ENCODE data around the gene B4GALNT1.
"Not testable (repeated sequence)": the region's sequence is repeated elsewhere in the genome, so short reads cannot be mapped to it uniquely, and the experiment has no call there.

B4GALNT1 gene

DNA sequence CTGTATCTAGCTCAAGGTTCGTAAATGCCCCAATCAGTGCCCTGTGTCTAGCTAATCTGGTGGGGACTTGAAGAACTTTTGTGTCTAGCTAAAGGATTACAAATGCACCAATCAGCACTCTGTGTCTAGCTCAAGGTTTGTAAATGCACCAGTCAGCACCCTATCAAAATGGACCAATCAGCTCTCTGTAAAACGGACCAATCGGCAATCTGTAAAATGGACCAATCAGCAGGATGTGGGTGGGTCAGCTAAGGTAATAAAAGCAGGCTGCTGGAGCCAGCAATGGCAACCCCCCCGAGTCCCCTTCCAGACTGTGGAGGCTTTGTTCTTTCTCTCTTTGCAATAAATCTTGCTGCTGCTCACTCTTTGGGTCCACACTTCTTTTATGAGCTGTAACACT is 23.4 kb upstream of the B4GALNT1 start:
- H3K14ac ChIP-seq (ENCODE audit: low read length in 2 of 2); H3K18ac ChIP-seq (ENCODE audit: low read depth in 1 of 2, low read length in 2 of 2); H3K4me1 ChIP-seq (ENCODE audit: control insufficient read depth, insufficient read depth, low read depth, low read length); H2BK15ac ChIP-seq (ENCODE audit: low read depth, poor library complexity, severe bottlenecking); H2BK120ac ChIP-seq (ENCODE audit: low read depth, low read length); H3K79me1 ChIP-seq (replicated peaks; ENCODE audit: low read length, poor library complexity, severe bottlenecking); H3K27me3 ChIP-seq (ENCODE audit: control insufficient read depth in 1 of 2, insufficient read depth in 1 of 2, low read length in 2 of 2); H3K4ac ChIP-seq (ENCODE audit: low read depth in 1 of 2, low read length in 2 of 2); H2AK5ac ChIP-seq (ENCODE audit: low read length, severe bottlenecking); H2AFZ ChIP-seq (ENCODE audit: low read depth, low read length); H3K36me3 ChIP-seq (ENCODE audit: control insufficient read depth in 1 of 2, insufficient read depth in 2 of 2, low read depth in 1 of 2, low read length in 2 of 2); H3K4me3 ChIP-seq (ENCODE audit: insufficient read depth in 1 of 2, low read depth in 1 of 2, low read length in 2 of 2); H4K91ac ChIP-seq (ENCODE audit: low read length); H3K27ac ChIP-seq (ENCODE audit: low read length, poor library complexity, severe bottlenecking); DNase-seq; H2BK12ac ChIP-seq (ENCODE audit: low read length in 2 of 2); H3K4me2 ChIP-seq (ENCODE audit: low read length, poor library complexity, severe bottlenecking); H4K8ac ChIP-seq (ENCODE audit: low read length); H3K9ac ChIP-seq (ENCODE audit: low read length); H2BK5ac ChIP-seq (ENCODE audit: low read depth, low read length, poor library complexity, severe bottlenecking); H3K23ac ChIP-seq (ENCODE audit: low read length in 2 of 2); H3K9me3 ChIP-seq (ENCODE audit: control insufficient read depth, low read length): not testable (repeated sequence)
- 72% methylated on average over 3 of the region's 4 CpGs for WGBS

DNA sequence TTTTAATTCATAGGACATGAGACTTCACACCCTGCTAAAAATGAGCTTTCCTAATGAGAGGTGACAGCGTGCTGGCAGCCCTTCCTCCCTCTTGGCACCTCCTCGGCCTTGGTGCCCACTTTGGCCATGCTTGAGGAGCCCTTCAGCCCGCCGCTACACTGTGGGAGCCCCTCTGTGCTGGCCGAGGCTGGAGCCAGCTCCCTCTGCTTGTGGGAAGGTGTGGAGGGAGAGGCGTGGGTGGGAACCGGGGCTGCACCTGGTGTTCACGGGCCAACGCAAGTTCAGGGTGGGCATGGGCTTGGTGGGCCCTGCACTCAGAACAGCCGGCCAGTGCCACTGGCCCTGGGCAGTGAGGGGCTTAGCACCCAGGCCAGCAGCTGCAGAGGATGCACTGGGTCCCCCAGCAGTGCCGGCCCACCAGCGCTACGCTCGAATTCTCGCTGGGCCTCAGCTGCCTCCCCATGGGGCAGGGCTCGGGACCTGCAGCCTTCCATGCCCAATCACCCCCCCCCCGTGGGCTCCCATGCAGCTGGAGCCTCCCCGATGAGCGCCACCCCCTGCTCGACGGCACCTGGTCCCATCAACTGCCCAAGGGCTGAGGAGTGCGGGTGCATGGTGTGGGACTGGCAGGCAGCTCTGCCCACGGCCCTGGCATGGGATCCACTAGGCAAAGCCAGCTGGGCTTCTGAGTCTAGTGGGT is 22.7 kb upstream of the B4GALNT1 start:
- peaks cover 3% of the 10 kb centered on the region for H3K4me1 ChIP-seq (ENCODE audit: control insufficient read depth, insufficient read depth, low read depth, low read length)
- no peak overlapping the region for H2BK15ac ChIP-seq (ENCODE audit: low read depth, poor library complexity, severe bottlenecking)
- no peak overlapping the region for H2BK5ac ChIP-seq (ENCODE audit: low read depth, low read length, poor library complexity, severe bottlenecking)
- no peak overlapping the region for H2AFZ ChIP-seq (ENCODE audit: low read depth, low read length)
- no peak overlapping the region for H4K91ac ChIP-seq (ENCODE audit: low read length)
- H3K9me3 ChIP-seq (ENCODE audit: control insufficient read depth, low read length) = peaks cover 5% of the 10 kb centered on the region
- H3K14ac ChIP-seq (ENCODE audit: low read length in 2 of 2) = no peak overlapping the region
- no peak for DNase-seq
- 76% methylated on average over 22 of the region's 23 CpGs for WGBS
- H3K27ac ChIP-seq (ENCODE audit: low read length, poor library complexity, severe bottlenecking) = no peak overlapping the region
- no peaks in the 10 kb centered on the region for H3K27me3 ChIP-seq (ENCODE audit: control insufficient read depth in 1 of 2, insufficient read depth in 1 of 2, low read length in 2 of 2)
- H3K9ac ChIP-seq (ENCODE audit: low read length) = no peak overlapping the region
- H3K36me3 ChIP-seq (ENCODE audit: control insufficient read depth in 1 of 2, insufficient read depth in 2 of 2, low read depth in 1 of 2, low read length in 2 of 2) = peaks cover 0 to 3% of the 10 kb centered on the region in 2 experiments
- no peak overlapping the region for H4K8ac ChIP-seq (ENCODE audit: low read length)
- no peak overlapping the region for H3K4me2 ChIP-seq (ENCODE audit: low read length, poor library complexity, severe bottlenecking)
- no peak overlapping the region for H2BK12ac ChIP-seq (ENCODE audit: low read length in 2 of 2)
- no peaks in the 10 kb centered on the region for H3K79me1 ChIP-seq (replicated peaks; ENCODE audit: low read length, poor library complexity, severe bottlenecking)
- H3K18ac ChIP-seq (ENCODE audit: low read depth in 1 of 2, low read length in 2 of 2) = no peak overlapping the region
- no peak overlapping the region for H3K4me3 ChIP-seq (ENCODE audit: insufficient read depth in 1 of 2, low read depth in 1 of 2, low read length in 2 of 2)
- no peak overlapping the region for H2AK5ac ChIP-seq (ENCODE audit: low read length, severe bottlenecking)
- H3K23ac ChIP-seq (ENCODE audit: low read length in 2 of 2) = no peak overlapping the region
- no peak overlapping the region for H3K4ac ChIP-seq (ENCODE audit: low read depth in 1 of 2, low read length in 2 of 2)
- no peak overlapping the region for H2BK120ac ChIP-seq (ENCODE audit: low read depth, low read length)

DNA sequence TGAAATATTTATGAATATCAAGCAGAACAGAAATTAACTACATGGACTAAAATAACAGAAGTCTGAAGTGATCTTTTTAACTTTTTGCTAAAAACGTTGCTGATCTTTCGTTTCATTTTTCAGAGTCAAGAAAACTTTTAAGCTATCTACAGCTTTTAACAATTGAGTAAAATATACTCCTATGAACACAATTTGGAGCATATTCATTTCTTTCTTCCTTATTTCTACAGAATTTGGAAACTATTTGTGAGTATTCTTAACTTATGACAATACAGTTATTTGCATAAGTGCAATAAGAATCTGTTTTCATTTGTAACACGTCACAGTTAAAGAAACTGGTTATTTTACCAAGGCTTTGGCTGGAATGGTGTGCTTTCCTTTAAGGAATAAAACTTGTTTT is 21.0 kb upstream of the B4GALNT1 start:
- H2BK5ac ChIP-seq (ENCODE audit: low read depth, low read length, poor library complexity, severe bottlenecking) = no peak overlapping the region
- peaks cover 3% of the 10 kb centered on the region for H3K4me1 ChIP-seq (ENCODE audit: control insufficient read depth, insufficient read depth, low read depth, low read length)
- H2BK15ac ChIP-seq (ENCODE audit: low read depth, poor library complexity, severe bottlenecking) = no peak overlapping the region
- 50% methylated on average over 1 of the region's 3 CpGs for WGBS
- no peak overlapping the region for H3K9ac ChIP-seq (ENCODE audit: low read length)
- peaks cover 0 to 3% of the 10 kb centered on the region in 2 experiments for H3K36me3 ChIP-seq (ENCODE audit: control insufficient read depth in 1 of 2, insufficient read depth in 2 of 2, low read depth in 1 of 2, low read length in 2 of 2)
- peaks cover 5% of the 10 kb centered on the region for H3K9me3 ChIP-seq (ENCODE audit: control insufficient read depth, low read length)
- H3K4ac ChIP-seq (ENCODE audit: low read depth in 1 of 2, low read length in 2 of 2) = no peak overlapping the region
- H3K23ac ChIP-seq (ENCODE audit: low read length in 2 of 2) = no peak overlapping the region
- H3K27me3 ChIP-seq (ENCODE audit: control insufficient read depth in 1 of 2, insufficient read depth in 1 of 2, low read length in 2 of 2) = no peaks in the 10 kb centered on the region
- no peak overlapping the region for H3K4me3 ChIP-seq (ENCODE audit: insufficient read depth in 1 of 2, low read depth in 1 of 2, low read length in 2 of 2)
- H3K18ac ChIP-seq (ENCODE audit: low read depth in 1 of 2, low read length in 2 of 2) = no peak overlapping the region
- H4K91ac ChIP-seq (ENCODE audit: low read length) = no peak overlapping the region
- H3K4me2 ChIP-seq (ENCODE audit: low read length, poor library complexity, severe bottlenecking) = no peak overlapping the region
- no peaks in the 10 kb centered on the region for H3K79me1 ChIP-seq (replicated peaks; ENCODE audit: low read length, poor library complexity, severe bottlenecking)
- no peak overlapping the region for H3K14ac ChIP-seq (ENCODE audit: low read length in 2 of 2)
- no peak overlapping the region for H3K27ac ChIP-seq (ENCODE audit: low read length, poor library complexity, severe bottlenecking)
- H2BK120ac ChIP-seq (ENCODE audit: low read depth, low read length) = no peak overlapping the region
- no peak overlapping the region for H2AFZ ChIP-seq (ENCODE audit: low read depth, low read length)
- no peak overlapping the region for H4K8ac ChIP-seq (ENCODE audit: low read length)
- H2BK12ac ChIP-seq (ENCODE audit: low read length in 2 of 2) = no peak overlapping the region
- no peak overlapping the region for H2AK5ac ChIP-seq (ENCODE audit: low read length, severe bottlenecking)
- no peak for DNase-seq

- not testable (repeated sequence) for H2BK5ac ChIP-seq (ENCODE audit: low read depth, low read length, poor library complexity, severe bottlenecking); H4K8ac ChIP-seq (ENCODE audit: low read length); H3K9ac ChIP-seq (ENCODE audit: low read length); H3K23ac ChIP-seq (ENCODE audit: low read length in 2 of 2); H3K79me1 ChIP-seq (replicated peaks; ENCODE audit: low read length, poor library complexity, severe bottlenecking); H4K91ac ChIP-seq (ENCODE audit: low read length); H3K14ac ChIP-seq (ENCODE audit: low read length in 2 of 2); H2AFZ ChIP-seq (ENCODE audit: low read depth, low read length); H3K27ac ChIP-seq (ENCODE audit: low read length, poor library complexity, severe bottlenecking); H3K27me3 ChIP-seq (ENCODE audit: control insufficient read depth in 1 of 2, insufficient read depth in 1 of 2, low read length in 2 of 2); DNase-seq; H3K9me3 ChIP-seq (ENCODE audit: control insufficient read depth, low read length); H3K4me3 ChIP-seq (ENCODE audit: insufficient read depth in 1 of 2, low read depth in 1 of 2, low read length in 2 of 2); H3K4me2 ChIP-seq (ENCODE audit: low read length, poor library complexity, severe bottlenecking); H2BK120ac ChIP-seq (ENCODE audit: low read depth, low read length); H3K18ac ChIP-seq (ENCODE audit: low read depth in 1 of 2, low read length in 2 of 2); H2BK15ac ChIP-seq (ENCODE audit: low read depth, poor library complexity, severe bottlenecking); H3K4me1 ChIP-seq (ENCODE audit: control insufficient read depth, insufficient read depth, low read depth, low read length); H2AK5ac ChIP-seq (ENCODE audit: low read length, severe bottlenecking); H3K4ac ChIP-seq (ENCODE audit: low read depth in 1 of 2, low read length in 2 of 2); H2BK12ac ChIP-seq (ENCODE audit: low read length in 2 of 2); H3K36me3 ChIP-seq (ENCODE audit: control insufficient read depth in 1 of 2, insufficient read depth in 2 of 2, low read depth in 1 of 2, low read length in 2 of 2)
- WGBS = no CpG with 5 or more reads among the region's 15 CpGs
Measured at GRCh38 chr12:57646659-57647049, 13.7 kb upstream of the B4GALNT1 start.

Measured in mesenchymal stem cell (in vitro differentiated cells and primary cell).